H54 (cell line): ENCODE measurements around the gene PCYOX1L.
"Not testable (repeated sequence)": the region's sequence is repeated elsewhere in the genome, so short reads cannot be mapped to it uniquely, and the experiment has no call there.

Source experiments
- DNase-seq: peaks from one replicate; pipeline ENCODE4 v3.0.0; 2011; ENCODE audit warnings: low spot score, mixed read lengths; ENCODE audit not compliant: insufficient read length
- FAIRE-seq: peaks from 3 replicates; lab custom pipeline; 2011; peaks lifted over from hg19 to GRCh38; lab: Jason Lieb, UNC
- POLR2A ChIP-seq: IDR thresholded peaks from 2 replicates; pipeline ENCODE4 v1.6.1; 2011; ENCODE audit warnings: low read depth, mild to moderate bottlenecking, low read length

Gene PCYOX1L

DNA sequence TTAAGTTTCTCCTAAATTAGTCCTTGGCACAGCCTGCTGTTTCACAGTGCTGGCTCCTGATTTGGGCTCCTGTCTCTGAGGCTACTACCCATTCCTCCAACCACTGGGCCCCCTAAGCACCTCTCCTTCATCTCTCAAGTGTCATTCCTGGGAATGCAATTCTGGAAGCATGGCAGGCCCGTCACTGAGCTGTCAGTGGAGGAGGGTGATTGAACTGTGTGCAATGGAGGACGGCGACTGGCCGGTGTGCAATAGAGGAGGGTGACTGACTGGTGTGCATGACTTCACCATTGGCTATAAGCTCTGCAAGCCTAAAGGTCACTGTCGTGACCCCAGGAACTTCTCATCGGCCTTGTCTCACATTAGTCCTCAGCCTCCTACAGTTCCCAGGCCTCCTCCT is 33.7 kb downstream of the PCYOX1L start:
- no peak for TF ChIP-seq POLR2A
- DNase-seq (no peak), FAIRE-seq (no peak)

GRCh38 chr5:149392718-149393117 is 34.9 kb downstream of the PCYOX1L start:
- FAIRE-seq, result peak; percentile 6

DNA sequence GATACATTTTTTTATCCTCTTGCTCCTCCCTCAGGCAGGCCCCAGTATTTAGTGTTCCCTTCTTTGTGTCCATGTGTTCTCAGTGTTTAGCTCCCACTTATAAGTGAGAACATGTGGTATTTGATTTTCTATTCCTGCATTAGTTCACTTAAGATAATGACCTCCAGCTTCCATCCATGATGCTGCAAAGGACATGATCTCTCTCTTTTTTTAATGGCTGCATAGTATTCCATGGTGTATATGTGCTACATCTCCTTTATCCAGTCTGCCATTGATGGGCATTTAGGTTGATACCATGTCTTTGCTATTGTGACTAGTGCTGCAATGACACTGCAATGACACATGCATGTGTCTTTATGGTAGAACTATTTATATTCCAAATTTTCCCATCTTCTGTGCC is 37.1 kb downstream of the PCYOX1L start:
- DNase-seq, FAIRE-seq: not testable (repeated sequence)

More at GRCh38 chr5:149392718-149393117, 34.9 kb downstream of the PCYOX1L start:
- DNase-seq, result peak; percentile 65
- TF ChIP-seq POLR2A, result no peak

DNA sequence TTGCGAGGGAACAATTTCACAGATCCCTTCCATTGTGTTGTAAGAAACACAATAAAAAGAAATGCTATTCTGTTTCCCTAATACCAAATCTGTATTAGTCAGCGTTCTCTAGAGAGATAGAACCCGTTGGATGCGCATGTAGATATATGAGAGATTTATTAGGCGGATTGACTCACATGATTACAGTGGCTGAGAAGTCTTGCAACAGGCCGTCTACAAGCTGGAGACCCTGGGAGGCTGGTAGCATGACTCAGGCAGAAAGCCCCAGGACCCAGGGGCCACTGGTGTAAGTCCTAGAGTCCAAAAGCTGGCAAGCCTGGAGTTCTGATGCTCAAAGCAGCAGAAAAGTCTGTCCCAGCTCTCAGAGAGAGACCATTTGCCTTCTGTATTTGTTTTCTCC is 39.7 kb downstream of the PCYOX1L start:
- DNase-seq (no peak), FAIRE-seq (no peak)
- TF ChIP-seq POLR2A, result no peak

- not testable (repeated sequence) for DNase-seq, FAIRE-seq
Measured at GRCh38 chr5:149398747-149399266, 41.0 kb downstream of the PCYOX1L start.

- DNase-seq, result no peak
- TF ChIP-seq POLR2A, result no peak
- no peak for FAIRE-seq
Measured at GRCh38 chr5:149399775-149400174, 41.9 kb downstream of the PCYOX1L start.

DNA sequence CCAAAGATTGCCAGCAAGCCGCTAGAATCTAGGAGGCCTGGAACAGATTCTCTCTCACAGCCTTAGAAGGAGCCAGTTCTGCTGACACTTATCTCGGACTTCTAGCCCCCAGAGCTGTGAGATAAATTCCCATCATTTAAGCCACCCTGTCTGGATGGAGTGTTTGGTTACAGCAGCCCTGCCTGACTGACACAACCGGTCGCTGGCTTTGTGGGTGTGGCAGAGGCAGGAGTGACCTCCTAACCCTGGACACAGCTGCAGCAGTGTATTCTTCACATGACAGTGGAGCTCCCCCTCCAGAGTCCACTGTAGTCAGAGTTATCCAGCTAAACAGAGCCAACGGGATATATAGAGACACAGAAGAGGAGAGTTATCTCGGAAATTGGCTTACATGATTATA is 42.5 kb downstream of the PCYOX1L start:
- no peak for TF ChIP-seq POLR2A
- DNase-seq, result no peak
- no peak for FAIRE-seq

- TF ChIP-seq POLR2A, result no peak
- no peak for DNase-seq
- FAIRE-seq, result no peak
Measured at GRCh38 chr5:149401051-149401450, 43.2 kb downstream of the PCYOX1L start.

DNA sequence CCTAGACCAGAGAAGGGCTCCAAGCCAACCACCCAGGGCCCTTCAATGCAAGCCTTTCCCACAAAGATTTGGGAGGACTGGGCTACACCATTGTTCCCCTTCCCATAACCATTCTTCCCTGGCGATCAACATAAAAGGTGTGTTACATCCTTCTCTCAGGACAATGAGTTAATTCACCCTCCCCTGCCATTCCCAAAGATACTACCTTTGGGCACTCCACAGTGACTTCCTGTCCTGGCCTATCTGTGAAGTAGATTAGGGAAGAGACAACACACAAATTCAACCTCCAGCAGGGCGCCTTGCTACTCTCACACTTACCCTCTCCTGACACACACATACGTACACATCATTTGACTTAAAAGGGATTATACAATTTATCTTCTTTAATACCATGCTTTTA is 44.4 kb downstream of the PCYOX1L start:
- no peak for DNase-seq
- no peak for FAIRE-seq
- no peak for TF ChIP-seq POLR2A

- no peak for TF ChIP-seq POLR2A
- no peak for DNase-seq
- no peak for FAIRE-seq
Measured at GRCh38 chr5:149403923-149404745, 46.3 kb downstream of the PCYOX1L start.

DNA sequence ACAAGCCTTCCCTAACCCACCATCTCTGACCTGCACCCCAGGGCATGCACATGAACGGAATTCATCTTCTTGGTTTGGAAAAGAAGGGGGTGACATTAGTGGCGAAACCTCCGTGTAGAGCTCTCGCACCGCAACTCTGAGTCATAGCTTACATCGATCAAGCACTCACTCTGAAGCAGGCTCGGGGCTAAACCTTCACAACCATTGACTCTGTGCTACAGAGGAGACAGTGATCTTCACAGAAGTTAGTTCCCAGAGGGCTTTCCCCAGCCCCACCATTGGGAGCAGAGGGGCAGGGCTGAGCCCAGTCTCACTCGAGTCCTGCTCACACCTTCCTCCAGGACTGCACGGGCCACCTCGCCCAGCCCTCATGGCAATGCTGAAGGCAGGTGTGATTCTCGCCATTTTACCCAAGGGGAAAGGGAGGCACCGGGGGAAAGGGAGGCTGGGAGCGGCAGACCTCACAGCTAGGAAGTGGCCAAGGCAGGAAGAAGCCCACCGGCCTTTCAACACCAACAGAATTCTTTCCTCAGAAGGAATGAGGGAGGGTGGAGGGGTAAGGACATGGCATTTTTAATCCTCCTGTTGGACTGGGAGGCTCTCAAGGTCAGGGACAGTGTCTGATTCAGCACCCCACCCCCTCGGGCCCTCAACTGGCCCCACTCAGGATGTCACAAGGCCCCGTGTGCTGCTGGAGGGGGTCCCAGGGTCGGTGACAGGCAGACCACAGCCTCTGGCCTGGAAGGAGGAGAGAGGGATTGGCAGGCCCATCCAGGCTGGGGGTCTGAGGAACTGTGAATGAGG is 47.1 kb downstream of the PCYOX1L start:
- TF ChIP-seq POLR2A, result no peak
- FAIRE-seq (no peak), DNase-seq (no peak)

- DNase-seq (no peak), FAIRE-seq (no peak)
- no peak for TF ChIP-seq POLR2A
Measured at GRCh38 chr5:149405550-149406202, 47.8 kb downstream of the PCYOX1L start.

DNA sequence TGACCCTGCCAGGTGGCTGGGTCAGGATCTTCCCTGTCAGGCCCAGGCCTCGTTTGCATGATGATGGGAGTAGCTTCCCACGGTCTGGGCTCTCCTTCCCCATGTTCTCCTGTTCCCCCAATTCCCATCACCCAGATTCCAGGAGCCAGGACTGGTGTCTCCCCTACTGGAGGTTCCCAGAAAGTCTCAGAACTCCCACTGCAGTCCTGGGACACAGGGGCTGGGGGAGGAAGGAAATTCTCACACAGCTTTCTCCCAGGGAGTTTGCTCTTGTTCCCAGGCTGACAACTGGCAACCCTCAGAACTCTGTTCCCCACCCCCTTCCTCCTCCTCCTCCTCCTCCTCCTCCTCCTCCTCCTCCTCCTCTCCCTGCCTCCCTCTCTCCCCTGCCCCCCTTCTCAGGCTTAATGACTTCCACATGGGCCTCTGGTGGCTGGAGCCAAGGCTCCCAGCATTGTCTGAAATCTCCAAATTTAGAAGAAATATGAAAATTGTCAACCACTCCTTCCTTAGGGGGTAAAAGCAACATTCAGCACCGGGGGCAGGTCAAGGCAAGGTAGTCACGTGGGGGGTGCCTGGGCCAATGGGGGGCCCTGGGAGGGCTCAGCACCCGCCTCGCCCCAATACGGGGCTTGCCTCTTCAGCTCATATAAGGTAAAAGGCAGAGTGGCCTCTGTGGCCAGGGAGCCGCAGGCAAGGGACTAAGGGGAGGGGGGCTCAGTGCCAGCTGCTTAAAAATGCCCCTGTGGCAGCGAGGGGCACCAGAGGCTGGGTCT is 48.5 kb downstream of the PCYOX1L start:
- FAIRE-seq (no peak), DNase-seq (no peak)
- no peak for TF ChIP-seq POLR2A
